Measurements from ENCODE around the gene DAB1.

Gene DAB1

DNA sequence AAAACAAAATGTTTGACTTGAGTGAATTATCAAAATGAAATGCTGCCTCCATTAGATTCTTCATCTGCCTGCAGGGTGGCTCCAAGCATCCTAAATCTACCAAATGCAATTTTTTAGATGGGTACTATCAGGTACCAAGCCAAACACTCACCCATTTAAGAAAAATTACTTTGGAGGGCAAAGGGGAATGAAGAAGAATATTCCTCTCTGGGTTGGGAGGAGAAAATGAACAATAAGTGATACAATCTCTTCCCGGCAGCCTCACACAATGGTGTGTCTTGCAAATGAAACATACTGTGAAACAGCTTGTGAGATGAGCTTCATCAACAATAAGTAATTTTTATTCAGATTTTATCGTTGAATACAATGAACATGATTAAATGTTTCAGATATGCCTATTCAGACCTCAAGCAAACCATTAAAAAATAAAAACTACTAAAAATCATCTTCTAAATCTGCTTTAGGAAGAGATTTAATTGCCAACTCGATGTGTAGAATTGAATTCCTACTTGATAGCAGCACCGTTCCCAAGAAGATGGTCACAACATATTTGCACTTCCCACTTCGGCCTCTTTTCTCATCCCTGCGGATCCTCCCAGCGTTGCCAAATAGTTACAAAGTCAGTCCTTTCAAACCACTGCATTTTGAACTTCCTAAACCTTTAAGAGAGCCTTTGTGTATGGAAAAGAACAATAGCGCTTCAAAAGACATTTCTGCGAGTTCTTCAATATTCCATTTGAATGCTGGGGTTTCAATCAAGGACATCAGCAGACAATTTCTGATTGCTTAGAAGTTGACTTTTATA, 2.7 kb downstream of the DAB1 start:
- DNase-seq (ENCODE audit: low spot score), result no peak
- TF ChIP-seq, protein P1, sequence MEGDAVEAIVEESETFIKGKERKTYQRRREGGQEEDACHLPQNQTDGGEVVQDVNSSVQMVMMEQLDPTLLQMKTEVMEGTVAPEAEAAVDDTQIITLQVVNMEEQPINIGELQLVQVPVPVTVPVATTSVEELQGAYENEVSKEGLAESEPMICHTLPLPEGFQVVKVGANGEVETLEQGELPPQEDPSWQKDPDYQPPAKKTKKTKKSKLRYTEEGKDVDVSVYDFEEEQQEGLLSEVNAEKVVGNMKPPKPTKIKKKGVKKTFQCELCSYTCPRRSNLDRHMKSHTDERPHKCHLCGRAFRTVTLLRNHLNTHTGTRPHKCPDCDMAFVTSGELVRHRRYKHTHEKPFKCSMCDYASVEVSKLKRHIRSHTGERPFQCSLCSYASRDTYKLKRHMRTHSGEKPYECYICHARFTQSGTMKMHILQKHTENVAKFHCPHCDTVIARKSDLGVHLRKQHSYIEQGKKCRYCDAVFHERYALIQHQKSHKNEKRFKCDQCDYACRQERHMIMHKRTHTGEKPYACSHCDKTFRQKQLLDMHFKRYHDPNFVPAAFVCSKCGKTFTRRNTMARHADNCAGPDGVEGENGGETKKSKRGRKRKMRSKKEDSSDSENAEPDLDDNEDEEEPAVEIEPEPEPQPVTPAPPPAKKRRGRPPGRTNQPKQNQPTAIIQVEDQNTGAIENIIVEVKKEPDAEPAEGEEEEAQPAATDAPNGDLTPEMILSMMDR (conservative IDR thresholded peaks at IDR 0.05; ENCODE audit: low read depth), result no peak
- ChIA-PET CTCF (interaction anchor here (0.9 kb wide), 1 partner anchor 302 kb away, joined by 11 read pairs; no protein-coding TSS in a partner anchor), POLR2A (ENCODE audit: low non-redundant PET) (no interaction called here)
- H3K27ac ChIP-seq, result no peak overlapping the region

DNA sequence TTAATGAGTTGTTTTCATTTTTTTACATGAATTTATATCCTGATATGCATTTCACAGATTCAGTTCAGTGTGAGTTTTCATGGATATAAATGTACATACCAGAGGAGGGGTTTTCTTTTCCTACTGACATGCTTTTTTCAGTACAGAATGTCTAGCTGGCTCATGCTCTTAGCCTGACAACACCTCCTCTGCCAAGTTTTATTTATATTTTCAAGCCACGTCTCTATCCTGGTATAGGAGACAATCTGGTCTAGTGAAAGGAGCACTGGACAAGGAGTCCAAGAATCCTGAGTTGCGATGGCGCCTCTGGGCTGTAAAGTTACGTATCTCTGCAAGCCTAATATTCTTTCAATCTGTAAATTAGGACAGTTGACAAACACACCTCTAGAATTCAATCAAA, 4.9 kb downstream of the DAB1 start:
- H3K27ac ChIP-seq, result no peak overlapping the region
- ChIA-PET CTCF (no interaction called here), POLR2A (ENCODE audit: low non-redundant PET) (no interaction called here)
- no peak for DNase-seq (ENCODE audit: low spot score)
- TF ChIP-seq, protein P1 (conservative IDR thresholded peaks at IDR 0.05; ENCODE audit: low read depth), result no peak

DNA sequence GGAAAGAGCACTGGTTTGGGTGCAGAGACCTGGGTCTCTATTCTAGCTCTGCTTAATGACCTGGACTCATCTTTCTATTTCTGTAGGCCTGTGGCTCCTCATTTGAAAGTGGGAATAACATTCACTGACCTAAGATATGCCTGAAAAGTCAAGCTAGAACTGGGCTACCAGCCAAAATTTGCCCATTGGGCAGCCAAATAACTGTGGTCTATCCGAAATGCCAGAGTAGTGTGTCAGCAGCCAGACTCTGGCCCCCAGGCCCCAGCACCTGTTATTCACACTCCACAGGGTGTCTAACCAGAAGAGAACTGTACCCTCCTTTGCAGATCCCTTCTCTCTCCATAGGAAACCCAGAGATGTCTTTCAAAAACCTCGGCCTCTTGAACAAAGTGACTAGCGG, 12.6 kb downstream of the DAB1 start:
- CTCF ChIA-PET, result no interaction called here
- TF ChIP-seq, protein P1 (conservative IDR thresholded peaks at IDR 0.05; ENCODE audit: low read depth), result no peak
- no peak overlapping the region for H3K27ac ChIP-seq
- peak; percentile 33 for DNase-seq (ENCODE audit: low spot score)
- POLR2A ChIA-PET (ENCODE audit: low non-redundant PET), result no interaction called here

DNA sequence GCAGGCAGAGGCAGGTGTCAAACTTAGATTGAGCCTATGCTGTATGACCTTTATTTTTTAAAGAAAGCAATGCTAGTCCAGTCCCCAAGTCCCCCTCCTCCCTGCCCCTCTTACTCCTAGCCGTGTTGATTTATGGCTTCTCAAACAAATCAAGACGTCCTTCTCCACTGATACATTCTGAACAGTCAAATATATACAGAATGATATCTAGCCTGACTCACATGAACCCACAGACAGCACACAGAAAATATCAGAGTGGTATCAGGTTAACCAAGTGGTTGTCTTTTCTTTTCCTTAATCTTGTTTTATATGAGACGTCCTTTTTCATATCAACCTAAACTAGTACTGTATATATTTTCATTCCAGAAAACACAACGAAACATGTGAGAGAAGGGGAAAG, 13.4 kb downstream of the DAB1 start:
- H3K27ac ChIP-seq, result no peak overlapping the region
- ChIA-PET POLR2A (ENCODE audit: low non-redundant PET) (no interaction called here), CTCF (no interaction called here)
- TF ChIP-seq, protein P1 (conservative IDR thresholded peaks at IDR 0.05; ENCODE audit: low read depth), result no peak
- DNase-seq (ENCODE audit: low spot score), result no peak

DNA sequence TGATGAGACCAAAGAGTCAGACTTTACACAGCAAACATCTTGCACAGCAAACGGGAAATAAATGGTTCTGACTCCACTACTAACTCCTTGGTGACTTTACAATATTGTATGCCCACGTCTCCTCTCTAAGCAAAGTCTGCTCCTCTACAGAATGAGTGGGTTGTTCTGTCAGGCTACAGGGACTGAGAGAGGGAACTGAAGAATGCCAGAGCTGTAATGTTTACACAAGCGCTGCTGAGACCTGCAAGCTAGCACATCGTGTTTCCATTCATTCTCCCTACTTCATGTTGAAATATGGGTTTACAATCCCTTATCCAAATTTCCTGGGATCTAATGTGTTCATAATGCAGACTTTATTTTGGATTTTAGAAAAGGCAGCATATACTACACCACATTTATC, 15.9 kb downstream of the DAB1 start:
- TF ChIP-seq, protein P1 (conservative IDR thresholded peaks at IDR 0.05; ENCODE audit: low read depth), result no peak
- DNase-seq (ENCODE audit: low spot score), result no peak
- H3K27ac ChIP-seq, result no peak overlapping the region
- ChIA-PET CTCF (no interaction called here), POLR2A (ENCODE audit: low non-redundant PET) (no interaction called here)

DNA sequence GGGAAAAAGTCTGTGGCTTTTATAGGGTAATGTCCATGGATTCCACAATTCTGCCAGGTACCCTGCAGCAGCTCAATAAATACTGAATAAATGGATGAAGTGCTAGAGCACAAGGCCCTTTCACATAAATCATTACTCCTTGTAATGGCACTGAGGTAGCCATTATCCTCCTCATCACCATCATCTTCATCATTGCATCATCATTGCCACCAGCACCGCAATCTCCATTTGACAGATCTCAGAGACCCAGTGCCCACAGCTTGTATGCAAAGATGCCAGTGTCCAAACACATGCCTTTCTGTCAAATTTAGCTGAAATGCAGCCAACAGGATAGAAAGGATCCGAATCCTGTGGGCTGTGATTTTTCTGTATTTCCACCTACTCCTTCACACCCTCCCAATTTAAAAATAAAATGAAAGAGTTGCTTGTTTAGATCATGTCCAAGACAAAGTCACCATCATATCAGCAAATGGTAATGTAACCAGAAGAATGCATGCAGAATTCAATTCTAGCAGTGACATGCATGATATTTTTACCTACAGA, 17.4 kb downstream of the DAB1 start:
- DNase-seq (ENCODE audit: low spot score), result no peak
- TF ChIP-seq, protein P1 (conservative IDR thresholded peaks at IDR 0.05; ENCODE audit: low read depth), result no peak
- CTCF ChIA-PET, result no interaction called here
- POLR2A ChIA-PET (ENCODE audit: low non-redundant PET), result no interaction called here
- H3K27ac ChIP-seq, result no peak overlapping the region
